Skeletal muscle cell (primary cell): ENCODE measurements around the gene BNC2.

Experiments used
- DNase-seq: peaks from one replicate; pipeline ENCODE4 v3.0.0-alpha.2; 2010; ENCODE audit warnings: low read depth
- H3K4me3 ChIP-seq: 2 replicates; pipeline ENCODE4 v1.5.1; 2011; ENCODE audit warnings: low read depth, mild to moderate bottlenecking, control low read depth, low read length, moderate library complexity

The BNC2 gene

GRCh38 chr9:16871336-16872151 lies 1.1 kb upstream of the BNC2 start:
- H3K4me3 ChIP-seq = peak overlapping the region; percentile 86
- DNase-seq = no peak

GRCh38 chr9:16869882-16870595 lies 431 bp downstream of the BNC2 start:
- H3K4me3 ChIP-seq = peak overlapping the region; percentile 86
- no peak for DNase-seq

GRCh38 chr9:16869131-16869881 lies 1.2 kb downstream of the BNC2 start:
- no peak for DNase-seq
- H3K4me3 ChIP-seq = peak overlapping the region; percentile 86

GRCh38 chr9:16868701-16869100 lies 1.8 kb downstream of the BNC2 start:
- peak overlapping the region; percentile 86 for H3K4me3 ChIP-seq
- no peak for DNase-seq

GRCh38 chr9:16867576-16868311 lies 2.7 kb downstream of the BNC2 start:
- H3K4me3 ChIP-seq = peak overlapping the region; percentile 86
- no peak for DNase-seq

GRCh38 chr9:16866587-16866986 lies 3.9 kb downstream of the BNC2 start:
- no peak for DNase-seq
- peak overlapping the region; percentile 17 for H3K4me3 ChIP-seq

GRCh38 chr9:16864649-16865434 lies 5.6 kb downstream of the BNC2 start:
- peak overlapping the region; percentile 2 for H3K4me3 ChIP-seq

GRCh38 chr9:16848179-16848578 lies 22.3 kb downstream of the BNC2 start:
- DNase-seq = no peak
- no peak overlapping the region for H3K4me3 ChIP-seq

More at GRCh38 chr9:16864649-16865434, 5.6 kb downstream of the BNC2 start:
- no peak for DNase-seq

- no peak for DNase-seq
- no peak overlapping the region for H3K4me3 ChIP-seq
Measured at GRCh38 chr9:16846986-16847385, 23.5 kb downstream of the BNC2 start.

- no peak overlapping the region for H3K4me3 ChIP-seq
- DNase-seq = no peak
Measured at GRCh38 chr9:16846367-16846766, 24.1 kb downstream of the BNC2 start.

GRCh38 chr9:16834817-16835216 lies 35.7 kb downstream of the BNC2 start:
- DNase-seq = no peak
- H3K4me3 ChIP-seq = no peak overlapping the region

- no peak for DNase-seq
Measured at GRCh38 chr9:16833296-16833835, 37.1 kb downstream of the BNC2 start.

GRCh38 chr9:16832101-16832500 lies 38.4 kb downstream of the BNC2 start:
- H3K4me3 ChIP-seq = no peak overlapping the region
- DNase-seq = no peak

More at GRCh38 chr9:16833296-16833835, 37.1 kb downstream of the BNC2 start:
- H3K4me3 ChIP-seq = no peak overlapping the region

- no peak for DNase-seq
- no peak overlapping the region for H3K4me3 ChIP-seq
Measured at GRCh38 chr9:16830806-16831205, 39.7 kb downstream of the BNC2 start.

- DNase-seq = no peak
- peak overlapping the region; percentile 28 for H3K4me3 ChIP-seq
Measured at GRCh38 chr9:16828340-16829281, 41.9 kb downstream of the BNC2 start.

- no peak overlapping the region for H3K4me3 ChIP-seq
Measured at GRCh38 chr9:16825971-16826625, 44.4 kb downstream of the BNC2 start.

GRCh38 chr9:16825331-16825725 lies 45.1 kb downstream of the BNC2 start:
- H3K4me3 ChIP-seq = no peak overlapping the region
- DNase-seq = no peak

More at GRCh38 chr9:16825971-16826625, 44.4 kb downstream of the BNC2 start:
- DNase-seq = peak; percentile 85
